GM18517 (cell line): Measurements from ENCODE around the gene NASP.
"Not testable (repeated sequence)": the region's sequence is repeated elsewhere in the genome, so short reads cannot be mapped to it uniquely, and the experiment has no call there.

ENCODE experiments used
- ATAC-seq: cut with Tn5 transposase; IDR thresholded peaks from one replicate; pipeline ENCODE4 v1.9.1; 2021; ENCODE audit warnings: mild to moderate bottlenecking, moderate library complexity; ENCODE audit not compliant: unreplicated experiment

Gene NASP

GRCh38 chr1:45569962-45570581 lies 13.8 kb upstream of the NASP start:
- ATAC-seq: peak; percentile 61

- ATAC-seq: no peak
Observed at GRCh38 chr1:45570631-45571030, 13.2 kb upstream of the NASP start.

GRCh38 chr1:45573231-45573804 lies 10.5 kb upstream of the NASP start:
- no peak for ATAC-seq

- ATAC-seq: no peak
Observed at GRCh38 chr1:45574105-45574626, 9.7 kb upstream of the NASP start.

- peak; percentile 80 for ATAC-seq
Observed at GRCh38 chr1:45583264-45583665, 576 bp upstream of the NASP start.

GRCh38 chr1:45584351-45585109 lies 689 bp downstream of the NASP start:
- no peak for ATAC-seq

GRCh38 chr1:45585110-45585426 lies 1.2 kb downstream of the NASP start:
- no peak for ATAC-seq

GRCh38 chr1:45585496-45586075 lies 1.7 kb downstream of the NASP start:
- no peak for ATAC-seq

GRCh38 chr1:45586769-45587168 lies 2.9 kb downstream of the NASP start:
- ATAC-seq: no peak

GRCh38 chr1:45589861-45590260 lies 6.0 kb downstream of the NASP start:
- no peak for ATAC-seq

- ATAC-seq: no peak
Observed at GRCh38 chr1:45594412-45594811, 10.6 kb downstream of the NASP start.

- ATAC-seq: not testable (repeated sequence)
Observed at GRCh38 chr1:45596765-45597164, 12.9 kb downstream of the NASP start.

GRCh38 chr1:45604239-45604638 lies 20.4 kb downstream of the NASP start:
- ATAC-seq: no peak

GRCh38 chr1:45607404-45608074 lies 23.7 kb downstream of the NASP start:
- no peak for ATAC-seq

GRCh38 chr1:45608175-45609156 lies 24.6 kb downstream of the NASP start:
- ATAC-seq: no peak

GRCh38 chr1:45610589-45611226 lies 26.9 kb downstream of the NASP start:
- no peak for ATAC-seq

GRCh38 chr1:45612941-45613579 lies 29.2 kb downstream of the NASP start:
- ATAC-seq: no peak

- no peak for ATAC-seq
Observed at GRCh38 chr1:45615885-45616284, 32.0 kb downstream of the NASP start.

- no peak for ATAC-seq
Observed at GRCh38 chr1:45617618-45618017, 33.8 kb downstream of the NASP start.
